ENCODE data around the gene SCGB1C1.

DNA sequence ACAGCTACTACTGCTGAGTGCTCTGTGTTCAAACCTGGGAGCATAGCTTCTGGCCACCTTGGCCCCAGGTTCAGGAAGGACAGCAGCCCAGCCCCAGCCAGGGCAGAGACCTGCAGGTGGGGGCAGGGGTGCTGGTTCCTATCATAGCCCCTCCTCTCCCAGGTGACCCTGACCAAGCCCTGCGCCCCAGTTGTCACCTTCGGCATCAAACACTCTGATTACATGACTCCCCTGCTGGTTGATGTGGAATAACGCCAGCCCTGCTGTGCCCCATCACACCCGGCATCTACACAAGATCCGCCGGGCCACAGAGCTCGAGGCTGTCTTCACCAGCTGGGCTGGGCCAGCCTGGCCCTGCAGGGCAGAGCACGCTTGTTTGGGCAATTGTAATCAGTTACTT is 6.9 kb downstream of the SCGB1C1 start:
- TF ChIP-seq, protein P1, sequence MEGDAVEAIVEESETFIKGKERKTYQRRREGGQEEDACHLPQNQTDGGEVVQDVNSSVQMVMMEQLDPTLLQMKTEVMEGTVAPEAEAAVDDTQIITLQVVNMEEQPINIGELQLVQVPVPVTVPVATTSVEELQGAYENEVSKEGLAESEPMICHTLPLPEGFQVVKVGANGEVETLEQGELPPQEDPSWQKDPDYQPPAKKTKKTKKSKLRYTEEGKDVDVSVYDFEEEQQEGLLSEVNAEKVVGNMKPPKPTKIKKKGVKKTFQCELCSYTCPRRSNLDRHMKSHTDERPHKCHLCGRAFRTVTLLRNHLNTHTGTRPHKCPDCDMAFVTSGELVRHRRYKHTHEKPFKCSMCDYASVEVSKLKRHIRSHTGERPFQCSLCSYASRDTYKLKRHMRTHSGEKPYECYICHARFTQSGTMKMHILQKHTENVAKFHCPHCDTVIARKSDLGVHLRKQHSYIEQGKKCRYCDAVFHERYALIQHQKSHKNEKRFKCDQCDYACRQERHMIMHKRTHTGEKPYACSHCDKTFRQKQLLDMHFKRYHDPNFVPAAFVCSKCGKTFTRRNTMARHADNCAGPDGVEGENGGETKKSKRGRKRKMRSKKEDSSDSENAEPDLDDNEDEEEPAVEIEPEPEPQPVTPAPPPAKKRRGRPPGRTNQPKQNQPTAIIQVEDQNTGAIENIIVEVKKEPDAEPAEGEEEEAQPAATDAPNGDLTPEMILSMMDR (IDR thresholded peaks at IDR 0.05; ENCODE audit: poor library complexity) = no peak
- TF ChIP-seq EZH2 (IDR thresholded peaks at IDR 0.05; ENCODE audit: borderline replicate concordance) = no peak

All from hepatocyte (in vitro differentiated cells).